Chondrocyte (in vitro differentiated cells): ENCODE data around the gene TEX44. TPM values are rescaled to one million over a fixed set of nuclear protein-coding genes. Genes with fewer than 3 reads are reported as not detected.
"Not testable (repeated sequence)": the region's sequence is repeated elsewhere in the genome, so short reads cannot be mapped to it uniquely, and the experiment has no call there.

Source experiments
- DNase-seq: peaks from one replicate; pipeline ENCODE4 v3.0.0; 2021; ENCODE audit warnings: mixed read lengths, low spot score
- H3K27ac Mint-ChIP-seq: one replicate; pipeline ENCODE4 v1.8.0; 2021; ENCODE audit warnings: mild to moderate bottlenecking, moderate library complexity, mixed read lengths; ENCODE audit not compliant: unreplicated experiment
- H3K27me3 Mint-ChIP-seq: 2 replicates; pipeline ENCODE4 v1.8.0; 2021; ENCODE audit warnings: low read depth, mixed read lengths
- H3K36me3 Mint-ChIP-seq: 2 replicates; pipeline ENCODE4 v1.8.0; 2021; ENCODE audit warnings: low read depth, mixed read lengths
- H3K4me1 Mint-ChIP-seq: 2 replicates; pipeline ENCODE4 v1.8.0; 2021; ENCODE audit warnings: low read depth, mild to moderate bottlenecking, mixed read lengths
- H3K4me3 Mint-ChIP-seq: one replicate; pipeline ENCODE4 v1.8.0; 2021; ENCODE audit warnings: mild to moderate bottlenecking, moderate library complexity, mixed read lengths; ENCODE audit not compliant: unreplicated experiment
- H3K9me3 Mint-ChIP-seq: 2 replicates; pipeline ENCODE4 v1.8.0; 2021; ENCODE audit warnings: low read depth, mixed read lengths
- total RNA-seq: library from RNA; stranded (reverse); gene quantifications from 3 replicates; pipeline ENCODE4 v1.2.1, GENCODE V29; 2021
- TF ChIP-seq, protein P1 (sequence below): fragments of 200-600 bp; sonication (generic); IDR thresholded peaks from 2 replicates; pipeline ENCODE4 v1.5.0; 2021; ENCODE audit warnings: antibody characterized with exemption, mild to moderate bottlenecking, moderate library complexity

The TEX44 gene
- total RNA-seq, 1 donor from 2014 or later = not detected

DNA sequence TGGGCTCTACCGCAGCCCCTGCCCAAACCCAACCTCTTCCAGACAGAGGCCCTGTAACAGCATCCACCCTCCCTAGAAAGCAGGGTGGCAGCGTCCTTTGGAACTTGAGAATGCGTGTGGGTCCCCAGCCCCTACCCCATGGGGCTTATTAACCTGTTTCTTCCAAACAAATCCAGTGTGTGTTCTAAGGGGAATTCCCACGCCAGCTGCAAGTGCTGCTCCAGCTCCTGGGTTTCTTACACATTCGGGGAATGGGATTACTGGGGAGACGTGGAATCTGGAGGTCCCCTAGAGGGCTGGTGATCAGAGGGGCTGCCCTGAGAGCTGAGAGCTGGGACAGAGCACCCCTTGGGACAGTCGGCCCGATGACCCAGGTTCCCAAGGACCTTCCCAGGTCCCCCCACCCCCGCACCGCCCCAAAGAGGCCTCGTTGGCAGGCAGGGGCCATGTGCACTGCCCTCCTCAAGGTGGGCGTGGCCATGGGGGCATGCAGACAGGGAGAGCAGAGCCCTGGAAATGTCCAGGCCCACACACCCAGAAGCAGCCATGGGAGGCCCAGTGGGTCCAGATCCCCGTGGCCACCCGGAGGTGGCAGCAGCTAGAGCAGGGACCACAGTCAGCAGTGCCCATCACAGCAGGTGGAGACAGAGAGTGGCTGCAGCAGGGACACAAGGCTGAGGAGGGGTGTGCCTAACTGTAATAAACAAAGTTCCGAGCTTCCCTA, 18.8 kb upstream of the TEX44 start:
- H3K9me3 Mint-ChIP-seq = no peaks in the 10 kb centered on the region
- H3K36me3 Mint-ChIP-seq = no peaks in the 10 kb centered on the region
- no peak overlapping the region for H3K27ac Mint-ChIP-seq
- H3K4me3 Mint-ChIP-seq = no peak overlapping the region
- TF ChIP-seq, protein P1, sequence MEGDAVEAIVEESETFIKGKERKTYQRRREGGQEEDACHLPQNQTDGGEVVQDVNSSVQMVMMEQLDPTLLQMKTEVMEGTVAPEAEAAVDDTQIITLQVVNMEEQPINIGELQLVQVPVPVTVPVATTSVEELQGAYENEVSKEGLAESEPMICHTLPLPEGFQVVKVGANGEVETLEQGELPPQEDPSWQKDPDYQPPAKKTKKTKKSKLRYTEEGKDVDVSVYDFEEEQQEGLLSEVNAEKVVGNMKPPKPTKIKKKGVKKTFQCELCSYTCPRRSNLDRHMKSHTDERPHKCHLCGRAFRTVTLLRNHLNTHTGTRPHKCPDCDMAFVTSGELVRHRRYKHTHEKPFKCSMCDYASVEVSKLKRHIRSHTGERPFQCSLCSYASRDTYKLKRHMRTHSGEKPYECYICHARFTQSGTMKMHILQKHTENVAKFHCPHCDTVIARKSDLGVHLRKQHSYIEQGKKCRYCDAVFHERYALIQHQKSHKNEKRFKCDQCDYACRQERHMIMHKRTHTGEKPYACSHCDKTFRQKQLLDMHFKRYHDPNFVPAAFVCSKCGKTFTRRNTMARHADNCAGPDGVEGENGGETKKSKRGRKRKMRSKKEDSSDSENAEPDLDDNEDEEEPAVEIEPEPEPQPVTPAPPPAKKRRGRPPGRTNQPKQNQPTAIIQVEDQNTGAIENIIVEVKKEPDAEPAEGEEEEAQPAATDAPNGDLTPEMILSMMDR = no peak
- H3K4me1 Mint-ChIP-seq = peaks cover 3% of the 10 kb centered on the region
- DNase-seq = no peak
- H3K27me3 Mint-ChIP-seq = no peaks in the 10 kb centered on the region

DNA sequence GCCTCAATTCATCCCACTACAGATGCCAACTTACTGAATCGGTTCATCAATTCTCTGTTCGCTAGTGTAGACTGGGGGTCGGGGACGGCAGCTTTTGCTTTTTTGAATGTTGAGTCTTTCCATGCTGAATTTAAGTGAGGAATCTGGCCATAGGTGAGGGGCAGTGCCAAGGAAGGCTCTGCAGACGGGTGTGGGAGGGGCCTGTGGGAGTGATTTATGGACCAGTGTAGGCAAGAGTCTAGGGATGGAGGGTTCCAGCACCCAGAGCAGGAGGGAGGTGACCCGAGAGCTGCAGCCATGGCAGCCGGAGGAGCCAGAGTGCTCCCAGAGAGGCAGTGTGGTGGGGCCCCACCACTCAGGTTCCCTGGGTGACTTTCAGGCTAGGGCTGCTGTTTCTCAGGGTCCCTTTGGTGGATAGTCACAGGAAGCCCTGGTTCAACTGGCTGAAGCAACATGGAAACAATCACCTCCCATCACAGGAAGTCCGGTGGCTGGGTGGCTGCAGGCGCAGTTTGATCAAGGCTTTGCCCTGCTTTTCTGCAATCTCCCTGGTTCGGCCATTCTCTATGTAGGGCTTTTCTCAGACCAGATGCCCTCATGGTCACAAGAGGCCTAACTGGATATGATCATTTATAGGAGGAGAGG, 16.9 kb upstream of the TEX44 start:
- DNase-seq = no peak
- no peak overlapping the region for H3K4me3 Mint-ChIP-seq
- peaks cover 3% of the 10 kb centered on the region for H3K4me1 Mint-ChIP-seq
- H3K27ac Mint-ChIP-seq = no peak overlapping the region
- no peaks in the 10 kb centered on the region for H3K36me3 Mint-ChIP-seq
- no peaks in the 10 kb centered on the region for H3K9me3 Mint-ChIP-seq
- H3K27me3 Mint-ChIP-seq = no peaks in the 10 kb centered on the region
- TF ChIP-seq, protein P1 = no peak

DNA sequence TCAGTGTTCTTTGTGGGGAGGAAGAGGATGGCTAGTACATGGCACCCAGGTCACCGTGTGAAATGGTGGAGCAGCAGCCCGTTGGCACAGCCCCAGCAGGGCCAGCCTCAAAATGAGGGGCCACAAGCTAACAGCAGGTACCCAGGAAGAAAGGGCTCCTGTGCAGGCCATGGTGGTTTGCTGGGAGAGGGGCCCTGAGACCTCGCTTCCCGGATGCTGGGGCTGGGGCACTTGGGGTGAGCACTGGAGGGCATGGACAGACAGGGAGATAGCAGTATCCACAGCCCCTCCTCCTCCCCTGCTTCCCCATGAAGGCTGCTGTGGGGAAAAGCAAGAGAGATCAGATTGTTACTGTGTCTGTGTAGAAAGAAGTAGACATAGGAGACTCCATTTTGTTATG, 16.2 kb upstream of the TEX44 start:
- no peak overlapping the region for H3K27ac Mint-ChIP-seq
- H3K9me3 Mint-ChIP-seq = no peaks in the 10 kb centered on the region
- DNase-seq = peak; percentile 61
- H3K36me3 Mint-ChIP-seq = no peaks in the 10 kb centered on the region
- H3K27me3 Mint-ChIP-seq = no peaks in the 10 kb centered on the region
- H3K4me1 Mint-ChIP-seq = peaks cover 3% of the 10 kb centered on the region
- TF ChIP-seq, protein P1 = no peak
- no peak overlapping the region for H3K4me3 Mint-ChIP-seq

DNA sequence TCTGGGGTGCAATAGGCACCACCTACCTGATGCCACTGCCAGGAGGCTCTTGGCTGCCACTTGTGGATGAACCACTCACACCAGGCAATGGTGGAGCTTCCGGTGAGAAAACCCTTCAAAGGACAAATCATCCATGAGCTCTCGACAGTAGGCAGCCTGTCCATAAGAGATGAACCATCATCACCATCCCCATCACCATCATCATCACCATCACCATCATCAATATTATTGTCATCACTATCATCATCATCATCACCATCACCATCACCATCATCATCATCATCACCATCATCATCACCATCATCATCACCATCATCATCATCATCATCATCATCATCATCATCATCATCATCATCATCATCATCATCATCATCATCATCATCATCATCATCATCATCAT, 14.0 kb upstream of the TEX44 start:
- H3K4me3 Mint-ChIP-seq, H3K36me3 Mint-ChIP-seq, H3K27me3 Mint-ChIP-seq, H3K27ac Mint-ChIP-seq, H3K9me3 Mint-ChIP-seq, H3K4me1 Mint-ChIP-seq, DNase-seq: not testable (repeated sequence)

DNA sequence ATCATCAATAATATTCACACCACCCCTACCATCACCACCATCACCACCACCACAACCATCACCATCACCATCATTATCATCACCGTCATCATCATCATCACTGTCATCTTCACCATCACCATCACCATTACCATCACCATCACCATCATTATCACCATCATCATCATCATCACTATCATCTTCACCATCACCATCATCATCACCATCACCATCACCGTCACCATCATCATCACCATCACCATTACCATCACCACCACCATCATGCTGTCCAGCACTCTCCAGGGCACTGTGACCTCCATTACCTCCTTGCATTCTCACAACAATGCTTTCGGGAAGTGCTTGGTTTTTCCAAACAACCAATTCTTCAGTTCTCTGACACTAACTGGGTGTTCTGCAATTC, 13.1 kb upstream of the TEX44 start:
- TF ChIP-seq, protein P1 = no peak
- no peak overlapping the region for H3K27ac Mint-ChIP-seq
- H3K9me3 Mint-ChIP-seq = no peaks in the 10 kb centered on the region
- H3K36me3 Mint-ChIP-seq = no peaks in the 10 kb centered on the region
- peaks cover 3% of the 10 kb centered on the region for H3K4me1 Mint-ChIP-seq
- peaks cover 2% of the 10 kb centered on the region for H3K27me3 Mint-ChIP-seq
- no peak overlapping the region for H3K4me3 Mint-ChIP-seq
- DNase-seq = no peak

DNA sequence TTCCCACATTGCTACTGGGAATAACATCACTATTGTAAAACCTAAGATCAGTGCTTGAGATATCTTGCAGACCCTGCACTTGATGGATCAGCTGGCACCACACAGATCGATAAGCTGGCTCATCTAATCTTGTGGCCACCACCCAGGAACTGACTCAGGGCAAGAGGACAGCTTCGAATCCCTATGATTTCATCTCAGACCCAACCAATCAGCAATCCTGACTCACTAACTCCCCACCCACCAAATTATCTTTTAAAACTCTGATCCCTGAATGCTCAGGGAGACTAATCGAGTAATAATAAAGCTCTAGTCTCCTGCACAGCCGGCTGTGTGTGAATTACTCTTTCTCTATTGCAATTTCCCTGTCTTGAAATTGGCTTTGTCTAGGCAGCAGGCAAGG, 11.3 kb upstream of the TEX44 start:
- DNase-seq = no peak
- TF ChIP-seq, protein P1 = no peak
- H3K4me1 Mint-ChIP-seq = peaks cover 3% of the 10 kb centered on the region
- H3K9me3 Mint-ChIP-seq = no peaks in the 10 kb centered on the region
- H3K27ac Mint-ChIP-seq = no peak overlapping the region
- H3K4me3 Mint-ChIP-seq = no peak overlapping the region
- H3K27me3 Mint-ChIP-seq = peaks cover 2% of the 10 kb centered on the region
- H3K36me3 Mint-ChIP-seq = no peaks in the 10 kb centered on the region
